Osteoblast (primary cell): Measurements from ENCODE around the gene SGK1. TPM values are rescaled to one million over a fixed set of nuclear protein-coding genes. Genes with fewer than 3 reads are reported as not detected.
"Not testable (repeated sequence)": the region's sequence is repeated elsewhere in the genome, so short reads cannot be mapped to it uniquely, and the experiment has no call there.

Source experiments
- DNase-seq: peaks from one replicate; pipeline ENCODE4 v3.0.0; 2011; ENCODE audit warnings: low spot score, mixed read lengths; ENCODE audit not compliant: insufficient read length; ENCODE audit errors: missing footprints
- H2AFZ ChIP-seq: 2 replicates; pipeline ENCODE4 v1.6.0; 2011; ENCODE audit warnings: mild to moderate bottlenecking, low read length
- H3K27ac ChIP-seq: 2 replicates; pipeline ENCODE4 v1.5.1; 2011; ENCODE audit warnings: mild to moderate bottlenecking, low read depth, low read length, moderate library complexity
- H3K27me3 ChIP-seq: 2 replicates; pipeline ENCODE4 v1.6.0; 2012; ENCODE audit warnings: mild to moderate bottlenecking, control low read depth, inconsistent platforms, low read length, moderate library complexity; ENCODE audit not compliant: insufficient read depth
- H3K36me3 ChIP-seq: 2 replicates; pipeline ENCODE4 v1.5.1; 2011; ENCODE audit warnings: mild to moderate bottlenecking, low read length, control low read depth, moderate library complexity; ENCODE audit not compliant: insufficient read depth
- H3K4me1 ChIP-seq: 2 replicates; pipeline ENCODE4 v1.5.1; 2011; ENCODE audit warnings: mild to moderate bottlenecking, low read length, control low read depth, moderate library complexity; ENCODE audit not compliant: insufficient read depth
- H3K4me2 ChIP-seq: 2 replicates; pipeline ENCODE4 v1.6.0; 2011; ENCODE audit warnings: mild to moderate bottlenecking, low read length; ENCODE audit not compliant: insufficient read depth
- H3K4me3 ChIP-seq: fragments of 200-600 bp; sonication (generic); 3 replicates; pipeline ENCODE4 v1.5.1; 2012; ENCODE audit warnings: mild to moderate bottlenecking, low read length, inconsistent platforms; ENCODE audit not compliant: insufficient read depth
- H3K79me2 ChIP-seq: 2 replicates; pipeline ENCODE4 v1.6.0; 2012; ENCODE audit warnings: mild to moderate bottlenecking, low read length, control low read depth, inconsistent platforms; ENCODE audit not compliant: insufficient read depth
- H3K9me3 ChIP-seq: 2 replicates; pipeline ENCODE4 v1.5.1; 2011; ENCODE audit warnings: low read depth, low read length, control low read depth
- H4K20me1 ChIP-seq: 2 replicates; pipeline ENCODE4 v1.6.0; 2012; ENCODE audit warnings: mild to moderate bottlenecking, low read length, control low read depth; ENCODE audit not compliant: insufficient read depth
- total RNA-seq: library from RNA; depleted of rRNA; stranded (reverse); fragments of >200 nt; gene quantifications from 2 replicates; pipeline ENCODE4 v1.2.3, GENCODE V29; 2012
- TF ChIP-seq, protein P1 (sequence below): IDR thresholded peaks from 2 replicates; pipeline ENCODE4 v1.5.1; 2011; ENCODE audit warnings: mild to moderate bottlenecking, low read depth, low read length, moderate library complexity; ENCODE audit errors: extremely low read depth

Gene SGK1
- total RNA-seq, 1 donor: 91.6 TPM

GRCh38 chr6:134235937-134236751 lies 81.8 kb downstream of the SGK1 start:
- TF ChIP-seq, protein P1, sequence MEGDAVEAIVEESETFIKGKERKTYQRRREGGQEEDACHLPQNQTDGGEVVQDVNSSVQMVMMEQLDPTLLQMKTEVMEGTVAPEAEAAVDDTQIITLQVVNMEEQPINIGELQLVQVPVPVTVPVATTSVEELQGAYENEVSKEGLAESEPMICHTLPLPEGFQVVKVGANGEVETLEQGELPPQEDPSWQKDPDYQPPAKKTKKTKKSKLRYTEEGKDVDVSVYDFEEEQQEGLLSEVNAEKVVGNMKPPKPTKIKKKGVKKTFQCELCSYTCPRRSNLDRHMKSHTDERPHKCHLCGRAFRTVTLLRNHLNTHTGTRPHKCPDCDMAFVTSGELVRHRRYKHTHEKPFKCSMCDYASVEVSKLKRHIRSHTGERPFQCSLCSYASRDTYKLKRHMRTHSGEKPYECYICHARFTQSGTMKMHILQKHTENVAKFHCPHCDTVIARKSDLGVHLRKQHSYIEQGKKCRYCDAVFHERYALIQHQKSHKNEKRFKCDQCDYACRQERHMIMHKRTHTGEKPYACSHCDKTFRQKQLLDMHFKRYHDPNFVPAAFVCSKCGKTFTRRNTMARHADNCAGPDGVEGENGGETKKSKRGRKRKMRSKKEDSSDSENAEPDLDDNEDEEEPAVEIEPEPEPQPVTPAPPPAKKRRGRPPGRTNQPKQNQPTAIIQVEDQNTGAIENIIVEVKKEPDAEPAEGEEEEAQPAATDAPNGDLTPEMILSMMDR: no peak
- no peaks in the 10 kb centered on the region for H3K9me3 ChIP-seq
- no peaks in the 10 kb centered on the region for H4K20me1 ChIP-seq
- peak; percentile 80 for DNase-seq
- H3K27me3 ChIP-seq: no peaks in the 10 kb centered on the region
- peak overlapping the region; percentile 6 for H3K4me2 ChIP-seq
- H3K4me1 ChIP-seq: peaks cover 9% of the 10 kb centered on the region
- no peaks in the 10 kb centered on the region for H3K36me3 ChIP-seq
- H2AFZ ChIP-seq: no peak overlapping the region
- H3K27ac ChIP-seq: peak overlapping the region; percentile 58
- no peaks in the 10 kb centered on the region for H3K79me2 ChIP-seq
- H3K4me3 ChIP-seq: no peak overlapping the region

DNA sequence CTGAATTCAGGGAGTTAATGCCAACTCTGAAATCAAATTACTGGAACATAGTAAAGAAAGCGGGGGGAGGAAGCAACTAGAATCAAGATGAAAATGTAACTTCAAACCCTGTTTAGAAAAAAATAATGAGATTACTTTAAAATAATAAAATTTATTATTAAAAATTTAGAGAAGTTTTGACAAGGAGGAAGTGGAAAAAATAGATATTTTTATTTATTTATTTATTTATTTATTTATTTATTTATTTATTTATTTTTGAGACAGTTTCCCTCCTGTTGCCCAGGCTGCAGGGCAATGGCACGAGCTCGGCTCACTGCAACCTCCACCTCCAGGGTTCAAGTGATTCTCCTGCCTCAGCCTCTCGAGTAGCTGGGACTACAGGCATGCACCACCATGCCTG lies 82.6 kb downstream of the SGK1 start:
- H3K27ac ChIP-seq, H3K9me3 ChIP-seq, H3K4me3 ChIP-seq, DNase-seq, H4K20me1 ChIP-seq, H3K36me3 ChIP-seq, H3K27me3 ChIP-seq, H2AFZ ChIP-seq, H3K4me2 ChIP-seq, H3K4me1 ChIP-seq, H3K79me2 ChIP-seq: not testable (repeated sequence)

GRCh38 chr6:134233180-134233955 lies 84.5 kb downstream of the SGK1 start:
- Histone ChIP-seq H3K27ac (no peak overlapping the region), H2AFZ (no peak overlapping the region), H3K36me3 (no peaks in the 10 kb centered on the region), H3K27me3 (no peaks in the 10 kb centered on the region), H3K79me2 (no peaks in the 10 kb centered on the region), H3K4me1 (peaks cover 9% of the 10 kb centered on the region), H3K9me3 (no peaks in the 10 kb centered on the region), H4K20me1 (no peaks in the 10 kb centered on the region), H3K4me3 (no peak overlapping the region), H3K4me2 (no peak overlapping the region)
- TF ChIP-seq, protein P1: no peak
- DNase-seq: no peak

- TF ChIP-seq, protein P1: no peak
- H3K79me2 ChIP-seq: no peaks in the 10 kb centered on the region
- H3K4me2 ChIP-seq: no peak overlapping the region
- H3K9me3 ChIP-seq: no peaks in the 10 kb centered on the region
- H3K4me3 ChIP-seq: no peak overlapping the region
- no peak overlapping the region for H3K27ac ChIP-seq
- no peak overlapping the region for H2AFZ ChIP-seq
- H3K36me3 ChIP-seq: no peaks in the 10 kb centered on the region
- H3K4me1 ChIP-seq: peaks cover 5% of the 10 kb centered on the region
- H3K27me3 ChIP-seq: no peaks in the 10 kb centered on the region
- no peak for DNase-seq
- H4K20me1 ChIP-seq: no peaks in the 10 kb centered on the region
Measured at GRCh38 chr6:134230940-134231339, 87.0 kb downstream of the SGK1 start.
